Mammary epithelial cell (primary cell): ENCODE measurements around the gene HIVEP3.

Experiments
- EZH2 ChIP-seq: IDR thresholded peaks from 2 replicates; pipeline ENCODE4 v1.6.1; 2012; ENCODE audit warnings: low read length, inconsistent platforms, borderline replicate concordance
- TF ChIP-seq, protein P1 (sequence below), 2 donors: IDR thresholded peaks in 1 of 2; conservative IDR thresholded peaks in 1 of 2; 2 replicates each; pipeline ENCODE4 v1.5.1; 2011 to 2012; ENCODE audit warnings: inconsistent platforms in 2 of 2, low read length in 2 of 2, mild to moderate bottlenecking in 2 of 2, control low read depth in 1 of 2, low read depth in 1 of 2; ENCODE audit not compliant: insufficient read depth in 1 of 2; ENCODE audit errors: extremely low read depth in 1 of 2

- no peak for TF ChIP-seq EZH2
- TF ChIP-seq, protein P1, sequence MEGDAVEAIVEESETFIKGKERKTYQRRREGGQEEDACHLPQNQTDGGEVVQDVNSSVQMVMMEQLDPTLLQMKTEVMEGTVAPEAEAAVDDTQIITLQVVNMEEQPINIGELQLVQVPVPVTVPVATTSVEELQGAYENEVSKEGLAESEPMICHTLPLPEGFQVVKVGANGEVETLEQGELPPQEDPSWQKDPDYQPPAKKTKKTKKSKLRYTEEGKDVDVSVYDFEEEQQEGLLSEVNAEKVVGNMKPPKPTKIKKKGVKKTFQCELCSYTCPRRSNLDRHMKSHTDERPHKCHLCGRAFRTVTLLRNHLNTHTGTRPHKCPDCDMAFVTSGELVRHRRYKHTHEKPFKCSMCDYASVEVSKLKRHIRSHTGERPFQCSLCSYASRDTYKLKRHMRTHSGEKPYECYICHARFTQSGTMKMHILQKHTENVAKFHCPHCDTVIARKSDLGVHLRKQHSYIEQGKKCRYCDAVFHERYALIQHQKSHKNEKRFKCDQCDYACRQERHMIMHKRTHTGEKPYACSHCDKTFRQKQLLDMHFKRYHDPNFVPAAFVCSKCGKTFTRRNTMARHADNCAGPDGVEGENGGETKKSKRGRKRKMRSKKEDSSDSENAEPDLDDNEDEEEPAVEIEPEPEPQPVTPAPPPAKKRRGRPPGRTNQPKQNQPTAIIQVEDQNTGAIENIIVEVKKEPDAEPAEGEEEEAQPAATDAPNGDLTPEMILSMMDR (conservative IDR thresholded peaks at IDR 0.05 in 1 of 2, IDR thresholded peaks at IDR 0.05 in 1 of 2; ENCODE audit: extremely low read depth in 1 of 2, insufficient read depth in 1 of 2, low read depth in 1 of 2, low read length in 2 of 2): no peak
These were observed 70.3 kb downstream of the HIVEP3 start for GRCh38 chr1:41848216-41848952.
